ENCODE results near the gene CENPK. TPM values are rescaled to one million over a fixed set of nuclear protein-coding genes. Genes with fewer than 3 reads are reported as not detected.

CENPK gene
- total and polyA plus RNA-seq, 4 donors: 0.33 to 23.1 (median 0.96) TPM

DNA sequence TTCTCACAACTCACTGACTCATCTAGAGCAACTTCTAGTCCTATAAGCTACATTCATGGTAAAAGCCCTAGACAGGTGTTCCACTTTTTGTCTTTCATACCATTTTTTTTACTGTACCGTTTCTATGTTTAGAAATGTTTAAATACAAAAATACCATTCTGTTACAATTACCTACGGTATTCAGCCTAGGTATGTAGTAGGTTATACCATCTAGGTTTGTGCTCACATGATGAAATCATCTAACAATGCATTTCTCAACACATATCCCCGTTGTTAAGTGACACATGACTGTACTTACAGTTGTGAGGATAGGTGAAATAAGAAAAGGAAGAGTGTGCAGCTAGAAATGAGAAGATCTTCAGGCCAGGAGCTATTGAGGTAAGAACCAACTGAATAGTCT is 6.2 kb downstream of the CENPK start:
- H3K27ac ChIP-seq (ENCODE audit: low read depth in 1 of 2, low read length in 2 of 2): no peak overlapping the region
- H3K36me3 ChIP-seq (ENCODE audit: control insufficient read depth in 4 of 4, insufficient read depth in 3 of 4, low read depth in 1 of 4, low read length in 3 of 4): no peaks in the 10 kb centered on the region
- DNase-seq (ENCODE audit: low spot score): no peak
- no peak for TF ChIP-seq RAD21 (IDR thresholded peaks at IDR 0.05)
- TF ChIP-seq MAX (IDR thresholded peaks at IDR 0.05): no peak
- TF ChIP-seq, protein P1, sequence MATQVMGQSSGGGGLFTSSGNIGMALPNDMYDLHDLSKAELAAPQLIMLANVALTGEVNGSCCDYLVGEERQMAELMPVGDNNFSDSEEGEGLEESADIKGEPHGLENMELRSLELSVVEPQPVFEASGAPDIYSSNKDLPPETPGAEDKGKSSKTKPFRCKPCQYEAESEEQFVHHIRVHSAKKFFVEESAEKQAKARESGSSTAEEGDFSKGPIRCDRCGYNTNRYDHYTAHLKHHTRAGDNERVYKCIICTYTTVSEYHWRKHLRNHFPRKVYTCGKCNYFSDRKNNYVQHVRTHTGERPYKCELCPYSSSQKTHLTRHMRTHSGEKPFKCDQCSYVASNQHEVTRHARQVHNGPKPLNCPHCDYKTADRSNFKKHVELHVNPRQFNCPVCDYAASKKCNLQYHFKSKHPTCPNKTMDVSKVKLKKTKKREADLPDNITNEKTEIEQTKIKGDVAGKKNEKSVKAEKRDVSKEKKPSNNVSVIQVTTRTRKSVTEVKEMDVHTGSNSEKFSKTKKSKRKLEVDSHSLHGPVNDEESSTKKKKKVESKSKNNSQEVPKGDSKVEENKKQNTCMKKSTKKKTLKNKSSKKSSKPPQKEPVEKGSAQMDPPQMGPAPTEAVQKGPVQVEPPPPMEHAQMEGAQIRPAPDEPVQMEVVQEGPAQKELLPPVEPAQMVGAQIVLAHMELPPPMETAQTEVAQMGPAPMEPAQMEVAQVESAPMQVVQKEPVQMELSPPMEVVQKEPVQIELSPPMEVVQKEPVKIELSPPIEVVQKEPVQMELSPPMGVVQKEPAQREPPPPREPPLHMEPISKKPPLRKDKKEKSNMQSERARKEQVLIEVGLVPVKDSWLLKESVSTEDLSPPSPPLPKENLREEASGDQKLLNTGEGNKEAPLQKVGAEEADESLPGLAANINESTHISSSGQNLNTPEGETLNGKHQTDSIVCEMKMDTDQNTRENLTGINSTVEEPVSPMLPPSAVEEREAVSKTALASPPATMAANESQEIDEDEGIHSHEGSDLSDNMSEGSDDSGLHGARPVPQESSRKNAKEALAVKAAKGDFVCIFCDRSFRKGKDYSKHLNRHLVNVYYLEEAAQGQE (IDR thresholded peaks at IDR 0.05): no peak
- TF ChIP-seq EGR1 (IDR thresholded peaks at IDR 0.05; ENCODE audit: low read depth in 2 of 2): no peak
- no peak for TF ChIP-seq CTCF (IDR thresholded peaks at IDR 0.05; ENCODE audit: low read depth, low read length, missing input control)
- no peak for TF ChIP-seq HNF4A (conservative IDR thresholded peaks at IDR 0.05)
- no peak for TF ChIP-seq ATF3 (IDR thresholded peaks at IDR 0.05)
- TF ChIP-seq YY1 (IDR thresholded peaks at IDR 0.05): no peak
- TF ChIP-seq JUND (IDR thresholded peaks at IDR 0.05): no peak
- H3K4me1 ChIP-seq (ENCODE audit: control insufficient read depth in 4 of 4, insufficient read depth in 4 of 4, low read length in 3 of 4): no peaks in the 10 kb centered on the region
- no peak overlapping the region for H3K4me3 ChIP-seq (ENCODE audit: low read depth in 1 of 3, low read length in 3 of 3)
- H3K9me3 ChIP-seq (ENCODE audit: control insufficient read depth in 4 of 4, low read length in 3 of 4): no peaks in the 10 kb centered on the region
- no peaks in the 10 kb centered on the region for H3K27me3 ChIP-seq (ENCODE audit: control insufficient read depth in 4 of 4, insufficient read depth in 4 of 4, low read length in 3 of 4)
- H3K9ac ChIP-seq (ENCODE audit: low read depth in 1 of 2, low read length in 2 of 2): no peak overlapping the region
- WGBS: 91% methylated on average over 3 of the region's 3 CpGs

- no peaks in the 10 kb centered on the region for H3K9me3 ChIP-seq (ENCODE audit: control insufficient read depth in 4 of 4, low read length in 3 of 4)
- no peaks in the 10 kb centered on the region for H3K4me1 ChIP-seq (ENCODE audit: control insufficient read depth in 4 of 4, insufficient read depth in 4 of 4, low read length in 3 of 4)
- WGBS: 72% methylated on average over 2 of the region's 2 CpGs
- no peak overlapping the region for H3K4me3 ChIP-seq (ENCODE audit: low read depth in 1 of 3, low read length in 3 of 3)
- H3K27ac ChIP-seq (ENCODE audit: low read depth in 1 of 2, low read length in 2 of 2): no peak overlapping the region
- H3K27me3 ChIP-seq (ENCODE audit: control insufficient read depth in 4 of 4, insufficient read depth in 4 of 4, low read length in 3 of 4): no peaks in the 10 kb centered on the region
- no peak for DNase-seq (ENCODE audit: low spot score)
- H3K36me3 ChIP-seq (ENCODE audit: control insufficient read depth in 4 of 4, insufficient read depth in 3 of 4, low read depth in 1 of 4, low read length in 3 of 4): no peaks in the 10 kb centered on the region
- no peak overlapping the region for H3K9ac ChIP-seq (ENCODE audit: low read depth in 1 of 2, low read length in 2 of 2)
- no peak for TF ChIP-seq CTCF (IDR thresholded peaks at IDR 0.05; ENCODE audit: low read depth, low read length, missing input control)
- TF ChIP-seq FOXA1 (IDR thresholded peaks at IDR 0.05): no peak
- TF ChIP-seq NR2F2 (IDR thresholded peaks at IDR 0.05): no peak
- TF ChIP-seq SP1 (IDR thresholded peaks at IDR 0.05): no peak
- TF ChIP-seq HNF4A (conservative IDR thresholded peaks at IDR 0.05): no peak
- no peak for TF ChIP-seq RXRA (IDR thresholded peaks at IDR 0.05)
- TF ChIP-seq HNF4G (IDR thresholded peaks at IDR 0.05): no peak
- TF ChIP-seq RAD21 (IDR thresholded peaks at IDR 0.05): no peak
- TF ChIP-seq, protein P1 (IDR thresholded peaks at IDR 0.05): no peak
- no peak for TF ChIP-seq YY1 (IDR thresholded peaks at IDR 0.05)
- TF ChIP-seq TAF1 (conservative IDR thresholded peaks at IDR 0.05): no peak
- TF ChIP-seq ATF3 (IDR thresholded peaks at IDR 0.05): no peak
- TF ChIP-seq FOXA2 (IDR thresholded peaks at IDR 0.05): no peak
- no peak for TF ChIP-seq MAX (IDR thresholded peaks at IDR 0.05)
These were observed 6.8 kb downstream of the CENPK start for GRCh38 chr5:65556181-65556580.
